ENCODE measurements around the gene LIPM. TPM values are rescaled to one million over a fixed set of nuclear protein-coding genes. Genes with fewer than 3 reads are reported as not detected.

The LIPM gene
- total RNA-seq, 1 donor from 2014 or later = not detected

- H3K27ac ChIP-seq = no peak overlapping the region
- no peaks in the 10 kb centered on the region for H3K9me3 ChIP-seq
- intact Hi-C loops (cut with DNase I) = loop anchor here (10.0 kb wide), 2 partner anchors 104 to 384 kb away; no protein-coding TSS in a partner anchor
- H3K27me3 ChIP-seq = no peaks in the 10 kb centered on the region
- ATAC-seq (no peak), DNase-seq (no peak)
- H3K4me1 ChIP-seq = no peaks in the 10 kb centered on the region
- no peak for TF ChIP-seq CTCF (IDR thresholded peaks at IDR 0.05)
- H3K4me3 ChIP-seq = no peak overlapping the region
- H3K36me3 ChIP-seq = no peaks in the 10 kb centered on the region
Observed at GRCh38 chr10:88830643-88831268, 28.2 kb downstream of the LIPM start.

GRCh38 chr10:88831709-88832108, 29.2 kb downstream of the LIPM start:
- no peaks in the 10 kb centered on the region for H3K4me1 ChIP-seq
- no peaks in the 10 kb centered on the region for H3K9me3 ChIP-seq
- no peak overlapping the region for H3K27ac ChIP-seq
- TF ChIP-seq CTCF (IDR thresholded peaks at IDR 0.05) = no peak
- no peaks in the 10 kb centered on the region for H3K27me3 ChIP-seq
- DNase-seq (no peak), ATAC-seq (no peak)
- H3K36me3 ChIP-seq = no peaks in the 10 kb centered on the region
- H3K4me3 ChIP-seq = no peak overlapping the region
- intact Hi-C loops (cut with DNase I) = loop anchor here (10.0 kb wide), 2 partner anchors 103 to 383 kb away; no protein-coding TSS in a partner anchor

GRCh38 chr10:88832376-88832775, 29.8 kb downstream of the LIPM start:
- H3K4me1 ChIP-seq = no peaks in the 10 kb centered on the region
- no peak for TF ChIP-seq CTCF (IDR thresholded peaks at IDR 0.05)
- H3K27ac ChIP-seq = no peak overlapping the region
- H3K36me3 ChIP-seq = no peaks in the 10 kb centered on the region
- intact Hi-C loops (cut with DNase I) = loop anchor here (10.0 kb wide), 2 partner anchors 102 to 382 kb away; no protein-coding TSS in a partner anchor
- H3K27me3 ChIP-seq = no peaks in the 10 kb centered on the region
- H3K9me3 ChIP-seq = no peaks in the 10 kb centered on the region
- DNase-seq (no peak), ATAC-seq (no peak)
- no peak overlapping the region for H3K4me3 ChIP-seq

GRCh38 chr10:88833156-88833555, 30.6 kb downstream of the LIPM start:
- Histone ChIP-seq H3K27me3 (no peaks in the 10 kb centered on the region), H3K27ac (no peak overlapping the region), H3K4me3 (no peak overlapping the region), H3K36me3 (no peaks in the 10 kb centered on the region), H3K4me1 (no peaks in the 10 kb centered on the region), H3K9me3 (no peaks in the 10 kb centered on the region)
- intact Hi-C loops (cut with DNase I) = loop anchor here (10.0 kb wide), 2 partner anchors 102 to 382 kb away; no protein-coding TSS in a partner anchor
- ATAC-seq (no peak), DNase-seq (no peak)
- TF ChIP-seq CTCF (IDR thresholded peaks at IDR 0.05) = no peak

GRCh38 chr10:88833723-88834122, 31.2 kb downstream of the LIPM start:
- H3K27ac ChIP-seq = no peak overlapping the region
- DNase-seq (no peak), ATAC-seq (peak; percentile 80)
- no peaks in the 10 kb centered on the region for H3K4me1 ChIP-seq
- H3K36me3 ChIP-seq = no peaks in the 10 kb centered on the region
- TF ChIP-seq CTCF (IDR thresholded peaks at IDR 0.05) = no peak
- no peaks in the 10 kb centered on the region for H3K9me3 ChIP-seq
- no peak overlapping the region for H3K4me3 ChIP-seq
- H3K27me3 ChIP-seq = no peaks in the 10 kb centered on the region
- intact Hi-C loops (cut with DNase I) = loop anchor here (10.0 kb wide), 2 partner anchors 101 to 381 kb away; no protein-coding TSS in a partner anchor
